NB4 (cell line): Measurements from ENCODE around the gene NUDT9.
A peak's percentile ranks its signal among the peaks of the same experiment; 100 is the strongest.
"Not testable (repeated sequence)": the region's sequence is repeated elsewhere in the genome, so short reads cannot be mapped to it uniquely, and the experiment has no call there.

Experiments used
- DNase-seq: peaks from one replicate; pipeline ENCODE4 v3.0.0; 2010; ENCODE audit warnings: low read depth
- H3K4me3 ChIP-seq: one replicate; pipeline ENCODE4 v1.5.1; 2011; ENCODE audit warnings: mild to moderate bottlenecking, low read depth, low read length, moderate library complexity
- CTCF ChIP-seq: IDR thresholded peaks from one replicate; pipeline ENCODE4 v1.5.1; 2012; ENCODE audit warnings: low read depth, low read length
- MAX ChIP-seq: IDR thresholded peaks from 2 replicates; pipeline ENCODE4 v1.6.1; 2011; ENCODE audit warnings: low read depth, low read length
- MYC ChIP-seq: IDR thresholded peaks from 2 replicates; pipeline ENCODE4 v1.6.1; 2011; ENCODE audit warnings: low read depth, low read length
- POLR2A ChIP-seq: IDR thresholded peaks from 2 replicates; pipeline ENCODE4 v1.6.1; 2011; ENCODE audit warnings: mild to moderate bottlenecking; ENCODE audit not compliant: insufficient read length; ENCODE audit errors: extremely low read depth

The NUDT9 gene

GRCh38 chr4:87491436-87491835, 69.1 kb downstream of the NUDT9 start:
- TF ChIP-seq MYC (no peak), MAX (no peak), POLR2A (no peak), CTCF (no peak)
- no peak overlapping the region for H3K4me3 ChIP-seq
- no peak for DNase-seq

- peak; percentile 5 for DNase-seq
- H3K4me3 ChIP-seq, result not testable (repeated sequence)
Observed at GRCh38 chr4:87491851-87492250, 69.5 kb downstream of the NUDT9 start.

- DNase-seq, result no peak
- TF ChIP-seq CTCF, result no peak
- no peak for TF ChIP-seq POLR2A
- TF ChIP-seq MYC, result no peak
- no peak for TF ChIP-seq MAX
- no peak overlapping the region for H3K4me3 ChIP-seq
Observed at GRCh38 chr4:87493115-87493514, 70.7 kb downstream of the NUDT9 start.

- H3K4me3 ChIP-seq, result no peak overlapping the region
- DNase-seq, result peak; percentile 36
- no peak for TF ChIP-seq MYC
- TF ChIP-seq CTCF, result peak; percentile 47
Observed at GRCh38 chr4:87497159-87497558, 74.8 kb downstream of the NUDT9 start.

GRCh38 chr4:87497578-87497977, 75.2 kb downstream of the NUDT9 start:
- DNase-seq, result no peak
- TF ChIP-seq MYC, result no peak
- TF ChIP-seq MAX, result no peak
- TF ChIP-seq CTCF, result no peak
- TF ChIP-seq POLR2A, result no peak
- no peak overlapping the region for H3K4me3 ChIP-seq

- H3K4me3 ChIP-seq, result no peak overlapping the region
- TF ChIP-seq MAX (no peak), CTCF (no peak), MYC (no peak), POLR2A (no peak)
- no peak for DNase-seq
Observed at GRCh38 chr4:87498446-87498900, 76.1 kb downstream of the NUDT9 start.
